GM21528 (cell line): ENCODE results near the gene LMLN.
"Not testable (repeated sequence)": the region's sequence is repeated elsewhere in the genome, so short reads cannot be mapped to it uniquely, and the experiment has no call there.

Experiments used
- ATAC-seq: cut with Tn5 transposase; IDR thresholded peaks from one replicate; pipeline ENCODE4 v1.9.1; 2021; ENCODE audit warnings: mild to moderate bottlenecking, moderate library complexity; ENCODE audit not compliant: unreplicated experiment, low FRiP score

LMLN gene, protein sequence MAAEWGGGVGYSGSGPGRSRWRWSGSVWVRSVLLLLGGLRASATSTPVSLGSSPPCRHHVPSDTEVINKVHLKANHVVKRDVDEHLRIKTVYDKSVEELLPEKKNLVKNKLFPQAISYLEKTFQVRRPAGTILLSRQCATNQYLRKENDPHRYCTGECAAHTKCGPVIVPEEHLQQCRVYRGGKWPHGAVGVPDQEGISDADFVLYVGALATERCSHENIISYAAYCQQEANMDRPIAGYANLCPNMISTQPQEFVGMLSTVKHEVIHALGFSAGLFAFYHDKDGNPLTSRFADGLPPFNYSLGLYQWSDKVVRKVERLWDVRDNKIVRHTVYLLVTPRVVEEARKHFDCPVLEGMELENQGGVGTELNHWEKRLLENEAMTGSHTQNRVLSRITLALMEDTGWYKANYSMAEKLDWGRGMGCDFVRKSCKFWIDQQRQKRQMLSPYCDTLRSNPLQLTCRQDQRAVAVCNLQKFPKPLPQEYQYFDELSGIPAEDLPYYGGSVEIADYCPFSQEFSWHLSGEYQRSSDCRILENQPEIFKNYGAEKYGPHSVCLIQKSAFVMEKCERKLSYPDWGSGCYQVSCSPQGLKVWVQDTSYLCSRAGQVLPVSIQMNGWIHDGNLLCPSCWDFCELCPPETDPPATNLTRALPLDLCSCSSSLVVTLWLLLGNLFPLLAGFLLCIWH

DNA sequence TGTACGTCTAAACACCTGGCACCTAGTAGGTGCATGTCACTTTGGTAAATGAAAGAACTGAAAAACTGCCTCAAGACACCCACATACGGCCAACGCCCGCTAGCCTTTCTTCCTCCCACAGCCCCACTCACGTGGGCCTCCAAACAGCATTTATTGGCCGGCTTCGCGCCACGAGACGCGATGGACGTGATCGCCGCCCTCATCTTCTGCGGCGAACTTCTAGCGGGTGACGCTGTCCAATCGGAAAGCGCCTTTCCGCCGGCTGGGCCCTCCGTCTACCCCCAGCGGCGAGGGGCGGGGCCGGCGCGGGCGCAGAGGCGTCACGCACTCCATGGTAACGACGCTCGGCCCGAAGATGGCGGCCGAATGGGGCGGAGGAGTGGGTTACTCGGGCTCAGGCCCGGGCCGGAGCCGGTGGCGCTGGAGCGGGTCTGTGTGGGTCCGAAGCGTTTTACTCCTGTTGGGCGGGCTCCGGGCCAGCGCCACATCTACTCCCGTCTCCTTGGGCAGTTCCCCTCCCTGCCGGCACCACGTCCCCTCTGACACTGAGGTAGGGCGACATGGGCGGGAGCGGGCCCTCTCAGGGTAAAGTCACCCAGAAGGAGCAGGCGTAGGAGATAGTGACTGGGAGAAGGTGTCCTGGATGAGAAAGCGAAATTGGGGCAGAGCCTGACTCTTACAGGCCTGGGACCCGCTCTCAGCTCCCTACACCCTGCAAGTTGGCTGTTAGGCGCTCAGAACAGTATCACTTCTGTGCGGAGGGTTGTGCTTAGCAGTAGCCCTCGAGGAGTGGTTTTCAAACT lies at the start of gene LMLN:
Gene LMLN (plus strand): TSS at position 327 of the 803 bp plus-strand sequence. CDS start 29 bp downstream, at position 356.
- ATAC-seq = peak; percentile 98

DNA sequence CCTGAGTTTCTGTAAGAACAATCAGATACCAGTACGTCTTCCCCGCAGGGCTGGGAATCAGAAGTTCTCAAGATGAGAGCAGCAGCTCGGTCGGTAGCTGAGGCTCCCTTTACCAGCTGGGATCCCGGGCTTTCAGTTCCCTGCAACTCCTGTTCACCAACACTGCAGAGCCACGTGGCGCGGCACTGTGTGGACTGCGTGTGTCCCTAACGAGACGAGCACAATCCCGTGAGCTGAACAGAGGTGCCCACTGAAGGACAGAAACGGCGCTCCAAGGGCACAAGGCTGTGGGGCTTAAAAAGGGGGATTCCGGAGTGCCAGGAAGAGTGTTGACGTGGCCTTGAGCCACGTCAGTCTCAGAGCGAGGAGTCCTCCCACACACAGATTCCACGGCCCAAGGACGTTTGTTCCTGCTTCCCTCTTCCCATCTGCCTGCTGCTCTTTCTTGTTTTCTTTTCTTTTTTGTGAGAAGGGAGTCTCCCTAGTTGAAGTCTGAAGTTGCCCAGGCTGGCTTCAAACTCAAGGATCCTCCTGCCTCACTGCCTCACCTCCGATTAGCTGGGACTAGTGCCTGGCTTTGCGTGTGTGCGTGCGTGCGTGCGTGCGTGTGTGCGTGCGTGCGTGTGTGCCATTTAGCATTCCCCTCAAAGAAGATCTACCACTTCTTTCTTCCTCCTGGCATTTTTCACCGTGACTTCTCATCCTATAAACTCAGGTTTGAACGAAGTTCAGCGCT lies 47.1 kb upstream of the LMLN start:
- no peak for ATAC-seq

DNA sequence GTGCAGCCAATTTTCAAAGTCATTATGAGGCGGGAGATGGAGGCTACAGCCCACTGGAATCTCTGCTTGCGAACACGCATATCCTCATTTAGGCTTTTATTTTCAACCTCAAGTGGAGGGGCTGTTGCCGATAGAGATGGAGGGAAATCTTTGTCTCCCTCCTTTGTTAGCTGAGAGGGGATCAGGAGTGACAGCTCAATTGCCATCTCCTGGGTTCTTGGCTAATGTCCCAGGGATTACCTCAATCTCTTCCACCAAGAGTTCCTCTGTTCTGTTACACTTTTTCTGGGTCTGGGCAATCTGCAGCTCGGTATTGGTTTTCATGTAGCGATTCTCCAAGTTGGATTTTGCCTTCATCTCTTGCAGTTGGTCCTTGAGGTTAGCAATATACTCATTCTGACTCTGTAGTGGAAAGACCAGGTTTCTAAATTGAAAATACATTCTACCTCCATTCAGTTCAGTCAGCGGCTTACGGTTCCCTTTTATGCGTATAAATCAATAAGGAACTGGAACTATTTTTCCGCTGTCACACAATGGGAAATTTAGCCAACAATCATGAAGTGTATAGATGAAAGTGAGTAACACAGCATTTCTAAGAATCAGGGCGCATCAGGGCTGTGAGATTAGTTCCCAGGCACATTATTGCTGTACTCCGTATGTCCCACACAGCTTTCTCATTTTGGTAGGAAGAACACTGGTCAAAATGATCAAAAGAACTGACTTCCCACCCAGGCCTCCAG lies 46.2 kb upstream of the LMLN start:
- no peak for ATAC-seq

DNA sequence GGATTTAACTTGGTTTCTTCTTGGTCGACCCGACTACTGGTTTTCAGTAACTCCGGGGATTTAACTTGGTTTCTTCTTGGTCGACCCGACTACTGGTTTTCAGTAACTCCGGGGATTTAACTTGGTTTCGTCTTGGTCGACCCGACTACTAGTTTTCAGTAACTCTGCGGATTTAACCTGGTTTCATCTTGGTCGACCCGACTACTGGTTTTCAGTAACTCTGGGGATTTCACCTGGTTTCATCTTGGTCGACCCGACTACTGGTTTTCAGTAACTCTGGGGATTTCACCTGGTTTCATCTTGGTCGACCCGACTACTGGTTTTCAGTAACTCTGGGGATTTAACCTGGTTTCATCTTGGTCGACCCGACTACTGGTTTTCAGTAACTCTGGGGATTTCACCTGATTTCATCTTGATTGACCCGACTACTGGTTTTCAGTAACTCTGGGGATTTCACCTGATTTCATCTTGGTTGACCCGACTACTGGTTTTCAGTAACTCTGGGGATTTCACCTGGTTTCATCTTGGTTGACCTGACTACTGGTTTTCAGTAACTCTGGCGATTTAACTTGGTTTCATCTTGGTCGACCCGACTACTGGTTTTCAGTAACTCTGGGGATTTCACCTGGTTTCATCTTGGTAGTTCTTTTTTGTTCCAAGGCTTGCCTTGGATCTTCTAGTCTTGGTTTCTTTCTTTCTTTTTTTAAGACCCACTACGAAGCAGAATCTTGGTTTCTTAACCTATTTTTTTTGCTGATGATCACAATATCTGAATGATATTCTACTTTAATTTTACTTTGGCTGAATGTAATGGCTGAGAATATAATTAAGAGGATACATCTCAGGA lies 38.4 kb upstream of the LMLN start:
- ATAC-seq = not testable (repeated sequence)

DNA sequence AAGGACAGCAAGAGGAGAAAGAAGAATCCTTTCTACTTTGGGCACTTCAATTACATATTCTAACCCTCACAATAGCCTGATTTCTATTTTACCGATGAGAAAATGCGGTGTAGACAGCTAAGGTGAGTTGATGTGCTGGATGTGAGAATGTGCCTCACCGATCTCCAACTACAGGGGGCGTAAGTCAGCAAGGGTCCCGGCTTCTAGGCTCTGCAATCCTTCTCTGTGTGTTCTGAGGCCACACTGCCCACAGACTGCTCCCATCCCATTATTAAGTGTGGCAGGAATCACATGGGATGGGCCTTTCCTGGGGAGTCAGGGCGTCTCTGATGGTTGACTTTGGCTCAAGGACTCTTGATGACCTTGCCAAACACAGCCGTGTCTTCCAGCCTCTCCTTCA lies 33.6 kb upstream of the LMLN start:
- ATAC-seq = no peak

DNA sequence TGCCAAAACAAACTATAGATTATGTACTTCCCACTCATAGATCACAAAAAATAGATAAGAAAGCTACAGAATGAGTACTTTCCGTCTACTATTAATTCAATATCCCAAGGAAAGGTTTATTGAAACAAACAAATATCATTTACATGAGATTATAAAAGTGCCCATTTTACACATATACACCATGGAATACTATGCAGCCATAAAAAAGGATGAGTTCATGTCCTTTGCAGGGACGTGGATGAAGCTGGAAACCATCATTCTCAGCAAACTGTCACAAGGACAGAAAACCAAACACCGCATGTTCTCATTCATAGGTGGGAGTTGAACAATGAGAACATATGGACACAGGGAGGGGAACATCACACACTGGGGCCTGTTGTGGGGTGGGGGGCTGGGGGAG lies 32.4 kb upstream of the LMLN start:
- not testable (repeated sequence) for ATAC-seq

DNA sequence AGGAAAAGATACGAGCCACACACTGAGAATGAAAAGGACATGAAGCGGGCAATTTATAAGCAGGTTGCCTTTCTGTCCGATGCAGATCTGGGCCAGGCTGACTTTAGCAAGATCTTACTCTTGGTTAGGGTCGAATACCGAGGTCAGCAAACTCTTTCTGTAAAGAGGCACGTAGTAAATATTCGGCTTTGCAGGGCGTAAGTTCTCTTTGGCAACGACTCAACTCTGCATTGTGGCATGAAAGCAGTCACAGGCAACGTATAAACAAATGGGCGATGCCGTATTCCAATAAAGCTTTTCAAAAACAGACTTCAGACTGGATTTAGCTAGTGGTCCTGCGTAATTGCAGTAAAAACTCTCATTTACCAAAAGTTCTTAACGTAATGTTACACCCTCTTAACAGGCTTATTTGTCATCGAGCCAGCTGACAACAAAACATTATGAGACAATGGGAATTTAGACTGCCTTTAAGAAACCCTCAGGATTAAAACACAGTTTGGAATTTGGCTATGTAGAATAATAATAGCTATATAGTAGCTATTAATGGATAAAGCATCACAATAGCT lies 23.1 kb upstream of the LMLN start:
- ATAC-seq = no peak

DNA sequence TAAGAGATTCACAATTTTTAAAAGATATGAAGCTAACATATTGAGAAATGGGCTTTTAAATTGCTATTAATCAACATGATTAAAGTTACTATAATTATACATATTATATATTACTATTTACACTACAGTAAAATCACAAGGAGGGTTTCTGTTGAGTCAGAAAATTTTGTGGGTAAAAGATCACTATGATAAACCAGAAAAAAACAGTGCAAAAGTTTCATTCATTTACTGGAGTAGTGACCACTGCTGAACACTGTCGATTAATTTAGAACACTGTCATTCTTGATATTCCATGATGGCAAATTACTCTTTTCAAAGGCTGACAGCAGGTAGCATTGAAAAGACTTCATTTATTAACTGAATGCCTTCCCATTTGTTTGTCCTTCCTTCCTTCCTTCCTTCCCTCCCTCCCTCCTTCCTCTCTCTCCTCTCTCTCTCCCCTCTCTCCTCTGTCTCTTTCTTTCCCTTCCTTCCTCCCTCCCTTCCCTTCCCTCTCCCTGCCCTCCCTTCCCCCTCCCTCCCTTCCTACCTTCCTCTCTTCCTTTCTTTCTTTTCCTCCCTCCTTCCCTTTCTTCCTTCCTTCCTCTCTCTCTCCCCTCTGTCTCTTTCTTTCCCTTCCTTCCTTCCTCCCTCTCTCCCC lies 19.2 kb upstream of the LMLN start:
- no peak for ATAC-seq

DNA sequence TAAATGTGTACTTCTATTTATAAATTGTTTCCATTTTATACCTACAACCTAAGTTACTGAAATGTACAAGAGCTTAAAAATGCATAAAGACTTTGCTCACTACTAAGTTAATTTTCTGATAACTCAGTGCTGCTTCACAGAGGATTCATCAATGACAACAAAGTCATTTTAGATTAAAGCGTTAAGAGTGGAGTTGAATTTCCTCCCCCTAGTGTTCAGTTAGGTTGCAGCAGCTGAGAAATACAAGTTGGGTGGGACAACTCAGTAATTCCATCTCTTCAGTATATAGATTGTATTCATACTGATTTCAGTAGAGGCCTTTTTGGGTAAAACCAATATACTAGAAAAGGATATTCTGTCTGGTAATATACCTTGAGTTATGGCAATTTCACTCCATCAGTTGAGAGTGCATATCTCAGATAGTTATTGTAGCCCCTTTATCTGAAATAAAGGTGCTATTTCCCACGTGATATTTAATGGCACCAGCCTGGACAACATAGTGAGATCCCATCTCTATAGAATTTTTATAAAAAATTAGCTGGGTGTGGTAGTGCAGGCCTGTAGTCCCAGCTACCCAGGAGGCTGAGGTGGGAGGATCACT lies 17.0 kb upstream of the LMLN start:
- ATAC-seq = no peak

DNA sequence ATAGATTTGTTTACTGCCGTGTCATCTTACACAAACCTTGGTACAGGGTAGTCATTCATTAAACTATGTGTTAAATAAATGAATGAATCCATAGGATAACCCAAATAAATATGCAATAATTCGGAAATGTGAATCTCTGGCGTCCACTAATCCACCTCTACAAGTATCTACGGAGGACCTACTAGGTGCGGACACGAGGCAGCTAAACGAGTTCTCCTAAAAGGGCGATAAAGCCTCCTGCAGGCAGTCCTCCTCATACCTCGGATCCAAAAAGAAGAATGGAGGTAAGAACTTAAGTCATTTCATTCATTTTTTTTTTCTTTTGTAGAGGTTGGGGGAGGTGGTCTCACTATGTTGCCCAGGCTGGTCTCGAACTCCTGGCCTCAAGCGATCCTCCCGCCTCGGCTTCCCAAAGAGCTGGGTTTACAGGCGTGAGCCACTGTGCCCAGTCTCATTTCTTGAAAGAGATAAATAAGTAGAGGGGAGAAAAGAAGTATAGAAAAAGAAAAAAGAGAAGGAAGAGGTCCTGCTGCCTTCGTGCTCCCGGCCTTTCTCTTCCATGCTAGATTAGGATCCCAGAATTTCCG lies 10.7 kb upstream of the LMLN start:
- ATAC-seq = peak; percentile 5

DNA sequence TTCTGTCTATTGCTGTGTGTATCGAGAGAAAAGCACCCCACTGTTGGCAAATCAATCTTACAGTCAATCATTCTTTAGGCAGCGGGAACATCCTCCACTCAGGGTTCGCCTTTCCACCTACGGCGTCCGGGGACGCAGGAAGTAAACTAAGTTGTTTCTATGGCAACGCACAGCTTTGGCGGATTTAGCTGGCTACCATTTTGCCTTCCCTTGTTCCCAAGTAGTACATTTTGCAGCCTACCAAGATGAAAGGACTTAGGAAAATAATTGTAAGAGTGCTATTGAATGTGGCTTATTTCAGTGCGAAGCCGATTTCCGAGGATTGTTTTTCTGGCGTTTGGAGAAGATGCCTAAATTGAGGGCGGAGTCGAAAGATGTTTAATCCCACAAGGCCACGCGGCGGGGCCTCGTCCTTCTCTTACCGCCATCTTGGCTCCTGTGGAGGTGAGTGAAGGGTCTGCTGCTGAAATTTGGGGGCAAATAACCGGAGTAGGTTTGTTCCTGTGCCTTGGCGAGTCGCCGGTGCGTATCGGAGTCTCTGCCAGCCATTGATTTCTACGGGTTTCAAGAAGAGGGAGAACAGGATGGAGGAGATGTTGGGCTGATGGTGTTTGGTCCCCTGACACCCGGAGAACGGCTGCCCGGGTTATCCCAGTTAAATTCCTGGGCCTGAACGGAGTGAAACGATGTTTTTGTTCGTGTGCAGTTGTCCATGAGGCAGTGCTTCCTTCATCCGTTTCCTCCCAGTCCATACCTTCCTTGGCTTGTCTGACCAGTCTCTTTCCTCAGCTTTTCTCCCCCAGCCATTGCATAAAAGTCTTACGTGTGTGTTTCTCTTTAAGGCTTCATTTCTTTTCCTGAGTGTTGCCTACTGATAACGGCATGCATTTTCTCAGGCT lies 10.0 kb upstream of the LMLN start, which contains the start of gene RPL35A:
Gene RPL35A (plus strand): TSS at position 413 of the 899 bp plus-strand sequence. CDS start 778 bp downstream, outside the sequence.
- peak; percentile 89 for ATAC-seq

DNA sequence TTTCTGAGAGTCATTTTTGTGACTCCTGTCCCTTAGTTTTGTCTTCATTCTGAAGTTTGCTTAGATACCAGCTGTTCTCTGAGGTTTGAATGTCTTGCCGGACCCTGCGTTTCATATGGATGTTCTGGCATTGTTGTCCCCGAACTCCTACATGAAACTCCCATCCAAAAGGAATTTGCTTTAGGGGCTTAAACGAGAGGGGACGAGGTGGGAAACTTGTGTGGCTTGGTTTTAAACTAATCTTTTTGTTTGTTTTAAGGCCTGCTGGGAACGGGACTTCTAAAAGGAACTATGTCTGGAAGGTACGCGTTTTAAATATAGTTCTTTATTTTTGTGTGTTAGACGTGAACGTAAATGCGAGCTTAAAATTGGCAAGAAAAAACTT lies 9.3 kb upstream of the LMLN start:
- ATAC-seq = no peak

DNA sequence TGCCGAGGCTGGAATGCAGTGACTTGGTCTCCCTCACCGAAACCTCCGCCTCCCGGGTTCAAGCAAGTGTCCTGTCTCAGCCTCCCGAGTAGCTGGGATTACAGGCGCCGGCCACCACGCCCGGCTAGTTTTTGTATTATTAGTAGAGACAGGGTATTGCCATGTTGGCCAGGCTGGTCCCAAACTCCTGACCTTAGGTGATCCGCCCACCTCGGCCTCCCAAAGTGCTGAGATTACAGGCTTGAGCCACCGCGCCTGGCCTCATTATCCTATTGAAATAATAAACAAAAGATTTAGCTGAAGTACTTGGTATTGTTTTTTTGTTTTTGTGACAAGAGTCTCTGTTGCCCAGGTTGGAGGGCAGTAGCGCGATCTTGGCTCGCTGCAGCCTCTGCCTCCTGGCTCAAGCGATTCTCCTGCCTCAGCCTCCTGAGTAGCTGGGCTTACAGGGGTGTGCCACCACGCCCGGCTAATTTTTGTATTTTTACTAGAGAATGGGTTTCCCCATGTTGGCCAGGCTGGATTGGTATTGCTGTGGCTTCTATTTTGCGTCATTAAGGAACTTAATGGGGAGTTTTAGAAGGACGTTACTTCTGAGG lies 8.5 kb upstream of the LMLN start:
- no peak for ATAC-seq

DNA sequence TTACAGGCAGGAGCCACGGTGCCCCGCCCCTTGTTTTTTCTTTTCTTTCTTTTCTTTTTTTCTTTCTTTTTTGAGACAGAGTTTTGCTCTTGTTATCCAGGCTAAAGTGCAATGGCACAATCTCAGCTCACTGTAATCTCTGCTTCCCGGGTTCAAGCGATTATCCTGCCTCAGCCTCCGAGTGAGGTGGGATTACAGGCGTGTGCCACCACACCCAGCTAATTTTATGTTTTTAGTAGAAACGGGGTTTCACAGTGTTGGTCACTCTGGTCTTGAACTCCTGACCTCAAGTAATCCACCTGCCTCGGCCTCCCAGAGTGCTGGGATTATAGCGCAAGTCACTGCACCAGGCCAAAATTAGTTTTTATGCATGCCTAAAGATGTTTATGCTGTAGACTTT lies 7.6 kb upstream of the LMLN start:
- ATAC-seq = no peak

DNA sequence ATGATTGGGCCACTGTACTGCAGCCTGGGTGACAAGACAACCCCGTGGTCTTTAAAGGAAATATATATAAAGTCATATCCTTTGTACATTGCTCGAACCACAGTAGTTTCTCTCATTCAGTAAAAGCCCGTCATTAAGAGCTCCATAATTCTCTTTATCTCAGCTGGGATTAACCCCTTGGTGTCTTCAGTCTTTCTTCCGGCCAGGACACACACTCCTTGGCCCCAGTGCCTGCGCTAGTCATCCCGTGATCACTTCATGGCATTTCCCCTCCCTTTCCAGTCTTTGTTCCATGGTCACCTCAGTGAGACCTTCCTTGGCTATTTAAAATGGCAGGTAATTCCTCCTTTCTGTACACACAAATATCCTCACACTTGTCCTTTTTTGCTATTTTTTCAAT lies 6.7 kb upstream of the LMLN start:
- no peak for ATAC-seq

DNA sequence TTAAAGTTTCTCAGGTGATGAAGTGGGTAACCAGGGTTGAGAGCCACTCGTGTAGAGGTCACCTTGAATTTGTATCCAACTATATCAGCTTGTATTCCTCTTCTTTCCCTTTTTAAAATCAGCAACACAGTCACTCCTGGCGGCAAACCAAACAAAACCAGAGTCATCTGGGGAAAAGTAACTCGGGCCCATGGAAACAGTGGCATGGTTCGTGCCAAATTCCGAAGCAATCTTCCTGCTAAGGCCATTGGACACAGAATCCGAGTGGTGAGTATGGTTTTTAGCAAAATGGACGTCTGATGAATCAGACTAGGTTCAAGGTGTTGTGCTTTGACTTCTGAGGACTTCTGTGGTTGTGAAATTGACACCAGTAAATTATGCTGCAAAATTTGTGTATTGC lies 6.1 kb upstream of the LMLN start:
- no peak for ATAC-seq
